Astrocyte (in vitro differentiated cells and primary cell): ENCODE results near the gene OR51F1. TPM values are rescaled to one million over a fixed set of nuclear protein-coding genes. Genes with fewer than 3 reads are reported as not detected.
"Not testable (repeated sequence)": the region's sequence is repeated elsewhere in the genome, so short reads cannot be mapped to it uniquely, and the experiment has no call there.

Source experiments
- DNase-seq: peaks from one replicate; pipeline ENCODE4 v3.0.0-alpha.2; 2010; ENCODE audit warnings: low read depth
- FAIRE-seq: peaks from 2 replicates; lab custom pipeline; 2011; peaks lifted over from hg19 to GRCh38; lab: Jason Lieb, UNC
- H2AFZ ChIP-seq: 2 replicates; pipeline ENCODE4 v1.6.0; 2012; ENCODE audit warnings: low read depth, low read length, inconsistent platforms
- H3K27ac ChIP-seq: 2 replicates; pipeline ENCODE4 v1.5.1; 2011; ENCODE audit warnings: low read depth, low read length, inconsistent platforms
- H3K27me3 ChIP-seq: 2 replicates; pipeline ENCODE4 v1.6.0; 2011; ENCODE audit warnings: low read length, inconsistent platforms; ENCODE audit not compliant: insufficient read depth
- H3K36me3 ChIP-seq: 2 replicates; pipeline ENCODE4 v1.5.1; 2011; ENCODE audit warnings: low read length, inconsistent platforms; ENCODE audit not compliant: insufficient read depth
- H3K4me1 ChIP-seq: 2 replicates; pipeline ENCODE4 v1.5.1; 2011; ENCODE audit warnings: low read length, inconsistent platforms; ENCODE audit not compliant: insufficient read depth
- H3K4me2 ChIP-seq: 2 replicates; pipeline ENCODE4 v1.6.0; 2012; ENCODE audit warnings: low read length, inconsistent platforms
- H3K4me3 ChIP-seq: 2 replicates; pipeline ENCODE4 v1.5.1; 2011; ENCODE audit warnings: low read depth, mild to moderate bottlenecking, low read length, inconsistent platforms; ENCODE audit not compliant: insufficient read depth
- H3K79me2 ChIP-seq: 2 replicates; pipeline ENCODE4 v1.6.0; 2012; ENCODE audit warnings: mild to moderate bottlenecking, low read length, inconsistent platforms; ENCODE audit not compliant: insufficient read depth
- H3K9ac ChIP-seq: 2 replicates; pipeline ENCODE4 v1.6.0; 2012; ENCODE audit warnings: mild to moderate bottlenecking, low read length, inconsistent platforms
- H3K9me3 ChIP-seq: 2 replicates; pipeline ENCODE4 v1.5.1; 2012; ENCODE audit warnings: low read depth, mild to moderate bottlenecking, low read length, inconsistent platforms; ENCODE audit not compliant: insufficient read depth
- H4K20me1 ChIP-seq: 2 replicates; pipeline ENCODE4 v1.6.0; 2012; ENCODE audit warnings: low read length, inconsistent platforms; ENCODE audit not compliant: insufficient read depth
- H3K27ac Mint-ChIP-seq: one replicate; pipeline ENCODE4 v1.8.0; 2021; ENCODE audit warnings: mild to moderate bottlenecking, mixed read lengths; ENCODE audit not compliant: unreplicated experiment
- H3K27me3 Mint-ChIP-seq: one replicate; pipeline ENCODE4 v1.8.0; 2021; ENCODE audit warnings: low read depth, mixed read lengths; ENCODE audit not compliant: unreplicated experiment
- H3K36me3 Mint-ChIP-seq: one replicate; pipeline ENCODE4 v1.8.0; 2021; ENCODE audit warnings: low read depth, mixed read lengths; ENCODE audit not compliant: unreplicated experiment
- H3K4me1 Mint-ChIP-seq: one replicate; pipeline ENCODE4 v1.8.0; 2021; ENCODE audit warnings: low read depth, mixed read lengths; ENCODE audit not compliant: unreplicated experiment
- H3K4me3 Mint-ChIP-seq: one replicate; pipeline ENCODE4 v1.8.0; 2021; ENCODE audit warnings: mild to moderate bottlenecking, moderate library complexity, mixed read lengths; ENCODE audit not compliant: unreplicated experiment
- H3K9me3 Mint-ChIP-seq: one replicate; pipeline ENCODE4 v1.8.0; 2021; ENCODE audit warnings: mild to moderate bottlenecking, mixed read lengths; ENCODE audit not compliant: unreplicated experiment
- CTCF ChIP-seq: IDR thresholded peaks from 2 replicates; pipeline ENCODE4 v1.5.1; 2011; ENCODE audit warnings: low read depth, mild to moderate bottlenecking, inconsistent platforms, low read length, moderate library complexity; ENCODE audit not compliant: insufficient read depth
- EZH2 ChIP-seq: IDR thresholded peaks from 2 replicates; pipeline ENCODE4 v1.6.1; 2012; ENCODE audit warnings: mild to moderate bottlenecking, low read length, inconsistent platforms; ENCODE audit not compliant: insufficient read depth
- total RNA-seq: library from RNA; stranded (reverse); gene quantifications from 2 replicates; pipeline ENCODE4 v1.2.1, GENCODE V29; 2021

OR51F1 gene
- total RNA-seq, 1 donor from 2014 or later, result not detected

GRCh38 chr11:4748438-4748837, 21.3 kb downstream of the OR51F1 start:
- H3K4me3 ChIP-seq, result no peak overlapping the region
- FAIRE-seq, result no peak
- H3K9me3 Mint-ChIP-seq, result no peaks in the 10 kb centered on the region

GRCh38 chr11:4740735-4741134, 29.0 kb downstream of the OR51F1 start:
- DNase-seq (no peak), FAIRE-seq (no peak)
- no peaks in the 10 kb centered on the region for H3K79me2 ChIP-seq
- no peak overlapping the region for H3K9ac ChIP-seq
- Mint-ChIP-seq H3K27ac (no peak overlapping the region), H3K4me1 (no peaks in the 10 kb centered on the region), H3K27me3 (no peaks in the 10 kb centered on the region), H3K36me3 (no peaks in the 10 kb centered on the region), H3K9me3 (no peaks in the 10 kb centered on the region), H3K4me3 (no peak overlapping the region)
- no peaks in the 10 kb centered on the region for H3K27me3 ChIP-seq
- no peaks in the 10 kb centered on the region for H3K36me3 ChIP-seq
- H2AFZ ChIP-seq, result no peak overlapping the region
- H3K27ac ChIP-seq, result no peak overlapping the region
- H3K4me1 ChIP-seq, result no peaks in the 10 kb centered on the region
- TF ChIP-seq CTCF (no peak), EZH2 (no peak)
- H3K4me2 ChIP-seq, result no peak overlapping the region
- no peaks in the 10 kb centered on the region for H4K20me1 ChIP-seq
- H3K4me3 ChIP-seq, result no peak overlapping the region
- no peaks in the 10 kb centered on the region for H3K9me3 ChIP-seq

More at GRCh38 chr11:4748438-4748837, 21.3 kb downstream of the OR51F1 start:
- H3K36me3 Mint-ChIP-seq, result no peaks in the 10 kb centered on the region
- H3K27me3 Mint-ChIP-seq, result no peaks in the 10 kb centered on the region
- Histone ChIP-seq H3K27ac (no peak overlapping the region), H3K79me2 (no peaks in the 10 kb centered on the region), H4K20me1 (no peaks in the 10 kb centered on the region), H3K27me3 (no peaks in the 10 kb centered on the region), H3K36me3 (no peaks in the 10 kb centered on the region), H2AFZ (no peak overlapping the region), H3K9ac (no peak overlapping the region), H3K4me2 (no peak overlapping the region), H3K9me3 (no peaks in the 10 kb centered on the region), H3K4me1 (no peaks in the 10 kb centered on the region)
- DNase-seq, result no peak
- TF ChIP-seq EZH2, result no peak
- TF ChIP-seq CTCF, result no peak
- H3K27ac Mint-ChIP-seq, result no peak overlapping the region
- H3K4me1 Mint-ChIP-seq, result no peaks in the 10 kb centered on the region
- no peak overlapping the region for H3K4me3 Mint-ChIP-seq

- no peaks in the 10 kb centered on the region for H3K4me1 Mint-ChIP-seq
- no peak overlapping the region for H3K4me2 ChIP-seq
- H3K27me3 Mint-ChIP-seq, result no peaks in the 10 kb centered on the region
- H3K36me3 Mint-ChIP-seq, result no peaks in the 10 kb centered on the region
- no peaks in the 10 kb centered on the region for H3K9me3 ChIP-seq
- no peaks in the 10 kb centered on the region for H4K20me1 ChIP-seq
- H3K4me1 ChIP-seq, result no peaks in the 10 kb centered on the region
- H3K9ac ChIP-seq, result no peak overlapping the region
- H3K9me3 Mint-ChIP-seq, result no peaks in the 10 kb centered on the region
- H3K36me3 ChIP-seq, result no peaks in the 10 kb centered on the region
- TF ChIP-seq EZH2 (no peak), CTCF (no peak)
- no peak overlapping the region for H2AFZ ChIP-seq
- no peaks in the 10 kb centered on the region for H3K27me3 ChIP-seq
- H3K4me3 ChIP-seq, result no peak overlapping the region
- FAIRE-seq (no peak), DNase-seq (no peak)
- H3K27ac Mint-ChIP-seq, result no peak overlapping the region
- no peaks in the 10 kb centered on the region for H3K79me2 ChIP-seq
- no peak overlapping the region for H3K4me3 Mint-ChIP-seq
- H3K27ac ChIP-seq, result no peak overlapping the region
These were observed 42.6 kb downstream of the OR51F1 start for GRCh38 chr11:4727171-4727570.

- not testable (repeated sequence) for H3K36me3 Mint-ChIP-seq, H3K27me3 ChIP-seq, DNase-seq, H3K4me3 ChIP-seq, H3K27me3 Mint-ChIP-seq, H3K27ac Mint-ChIP-seq, H4K20me1 ChIP-seq, H3K4me1 ChIP-seq, H3K79me2 ChIP-seq, H3K4me3 Mint-ChIP-seq, H3K27ac ChIP-seq, H3K9ac ChIP-seq, H3K4me2 ChIP-seq, H3K36me3 ChIP-seq, FAIRE-seq, H2AFZ ChIP-seq, H3K9me3 ChIP-seq, H3K4me1 Mint-ChIP-seq, H3K9me3 Mint-ChIP-seq
These were observed 46.9 kb downstream of the OR51F1 start for GRCh38 chr11:4722616-4723534.
